HepG2 (cell line): ENCODE data around the gene TDRD1. TPM values are rescaled to one million over a fixed set of nuclear protein-coding genes. Genes with fewer than 3 reads are reported as not detected.

Source experiments
- ATAC-seq: fragments of 200-7000 bp; cut with Tn5 transposase; 3 replicates; pipeline ENCODE4 v1.9.1; 2020; ENCODE audit warnings: mild to moderate bottlenecking, moderate library complexity
- BruUV-seq: library from RNA; stranded (reverse); fragments of 400-500 nt; replicated peaks from 2 replicates; lab custom pipeline; 2021; lab: Mats Ljungman, UMichigan
- CTCF ChIA-PET: fragments of 300-600 bp; formaldehyde crosslinking; extraction: SDS; loops from one replicate; lab custom pipeline; 2021; ENCODE audit warnings: low total read pairs, inconsistent platforms, low intra/inter-chr PET ratio; lab: Yijun Ruan, JAX
- POLR2A ChIA-PET: fragments of 350-600 bp; sonication (Branson Sonifier 250); formaldehyde crosslinking; loops from one replicate; lab custom pipeline; 2020; ENCODE audit warnings: antibody characterized with exemption, inconsistent platforms; lab: Yijun Ruan, JAX
- DNase-seq: peaks from one replicate; pipeline ENCODE4 v3.0.0-alpha.2; 2015; ENCODE audit warnings: low spot score
- FAIRE-seq: peaks from 3 replicates; lab custom pipeline; 2011; peaks lifted over from hg19 to GRCh38; lab: Jason Lieb, UNC
- H2AFZ ChIP-seq: one replicate; pipeline ENCODE4 v1.6.1; 2011; ENCODE audit warnings: low read length, inconsistent platforms
- H3K27ac ChIP-seq: fragments of 300-600 bp; 3 replicates; pipeline ENCODE4 v1.8.0; 2011; ENCODE audit warnings: mixed run types, mild to moderate bottlenecking, mixed read lengths, low read length, inconsistent platforms; ENCODE audit not compliant: insufficient read depth; ENCODE audit errors: extremely low read length
- H3K27me3 ChIP-seq, 2 experiments: fragments of 200-600 bp in 1 of 2; 2 replicates in 1 of 2; 3 replicates in 1 of 2; pipeline versions ENCODE4 v1.6.0 to v1.8.0; 2011; ENCODE audit warnings: low read length in 2 of 2, mild to moderate bottlenecking in 2 of 2, moderate library complexity in 2 of 2, inconsistent platforms in 1 of 2; ENCODE audit not compliant: insufficient read depth in 2 of 2, control insufficient read depth in 1 of 2
- H3K36me3 ChIP-seq, 2 experiments: fragments of 200-600 bp in 1 of 2; replicated peaks in 1 of 2; 2 replicates in 1 of 2; 3 replicates in 1 of 2; pipeline versions ENCODE4 v1.5.1 to v1.8.0; 2011; ENCODE audit warnings: low read length in 2 of 2, inconsistent platforms in 1 of 2; ENCODE audit not compliant: insufficient read depth in 2 of 2, control insufficient read depth in 1 of 2
- H3K4me1 ChIP-seq: 2 replicates; pipeline ENCODE4 v1.5.1; 2012; ENCODE audit warnings: low read length, inconsistent platforms; ENCODE audit not compliant: insufficient read depth
- H3K4me2 ChIP-seq: 2 replicates; pipeline ENCODE4 v1.6.0; 2011; ENCODE audit warnings: low read depth, low read length, inconsistent platforms
- H3K4me3 ChIP-seq, 3 experiments: fragments of 200-600 bp in 1 of 3; sonication (generic), shearing (Covaris generic) in 1 of 3; replicated peaks in 1 of 3; 2 replicates each; pipeline ENCODE4 v1.5.1; 2011 to 2016; ENCODE audit warnings: low read length in 3 of 3, inconsistent platforms in 2 of 3, low read depth in 2 of 3, mild to moderate bottlenecking in 2 of 3, control low read depth in 1 of 3, mixed read lengths in 1 of 3; ENCODE audit not compliant: insufficient read depth in 1 of 3
- H3K79me2 ChIP-seq: one replicate; pipeline ENCODE4 v1.6.1; 2011; ENCODE audit warnings: low read length, inconsistent platforms; ENCODE audit not compliant: insufficient read depth
- H3K9ac ChIP-seq: 2 replicates; pipeline ENCODE4 v1.6.0; 2011; ENCODE audit warnings: mild to moderate bottlenecking, low read depth, low read length, inconsistent platforms; ENCODE audit not compliant: insufficient read depth
- H3K9me3 ChIP-seq: 2 replicates; pipeline ENCODE4 v1.5.1; 2012; ENCODE audit warnings: mild to moderate bottlenecking, low read length
- H4K20me1 ChIP-seq: 2 replicates; pipeline ENCODE4 v1.6.0; 2011; ENCODE audit warnings: inconsistent platforms, mild to moderate bottlenecking, low read length, moderate library complexity; ENCODE audit not compliant: insufficient read depth
- FOSL2 ChIP-seq: sonication (generic); formaldehyde crosslinking; IDR thresholded peaks from 2 replicates; pipeline ENCODE4 v1.4.0; 2020; ENCODE audit warnings: missing genetic modification reagents
- NR2C2 ChIP-seq: sonication (generic); formaldehyde crosslinking; IDR thresholded peaks from 2 replicates; pipeline ENCODE4 v1.4.0; 2020; ENCODE audit warnings: missing genetic modification reagents, mild to moderate bottlenecking, moderate library complexity, borderline replicate concordance
- PAWR ChIP-seq: sonication (generic); formaldehyde crosslinking; IDR thresholded peaks from 2 replicates; pipeline ENCODE4 v1.4.0; 2020; ENCODE audit warnings: missing genetic modification reagents, mild to moderate bottlenecking, borderline replicate concordance
- SP140L ChIP-seq: sonication (generic); formaldehyde crosslinking; IDR thresholded peaks from 2 replicates; pipeline ENCODE4 v1.4.0; 2020; ENCODE audit warnings: missing genetic modification reagents, borderline replicate concordance
- TOE1 ChIP-seq: sonication (generic); formaldehyde crosslinking; IDR thresholded peaks from 2 replicates; pipeline ENCODE4 v1.4.0; 2020; ENCODE audit warnings: mild to moderate bottlenecking, missing genetic modification reagents
- ZNF10 ChIP-seq: sonication (generic); formaldehyde crosslinking; IDR thresholded peaks from 2 replicates; pipeline ENCODE4 v1.4.0; 2020; ENCODE audit warnings: mild to moderate bottlenecking, low read depth, missing genetic modification reagents, borderline replicate concordance
- ZNF550 ChIP-seq: sonication (generic); formaldehyde crosslinking; IDR thresholded peaks from 2 replicates; pipeline ENCODE4 v1.4.0; 2020; ENCODE audit warnings: mild to moderate bottlenecking, missing genetic modification reagents, borderline replicate concordance
- ZNF562 ChIP-seq: sonication (generic); formaldehyde crosslinking; IDR thresholded peaks from 2 replicates; pipeline ENCODE4 v1.8.0; 2022; ENCODE audit warnings: missing genetic modification reagents, borderline replicate concordance
- WGBS: methylation state at CpG from one replicate; pipeline ENCODE4 v1.1.6; 2017; ENCODE audit warnings: low lambda C conversion rate; 5-methylcytosine and 5-hydroxymethylcytosine counted together
- in situ Hi-C: cut with HindIII; loops from 2 replicates; pipeline ENCODE4 v1.10.0; 2017; ENCODE audit warnings: low pct_unique_long_range_greater_than_20kb; ENCODE audit not compliant: extremely low pct_ligation_motif_present
- intact Hi-C: fragments of 100-400 bp; cut with micrococcal nuclease; formaldehyde crosslinking; loops from one replicate; pipeline ENCODE4 v1.10.0; 2022; ENCODE audit not compliant: unreplicated experiment
- polyA plus RNA-seq, 8 experiments: library from polyadenylated mRNA; depleted of rRNA in 3 of 8; stranded (reverse) in 7 of 8; unstranded in 1 of 8; fragments of >200 nt; fragmentation: Illumina TruSeq in 4 of 8; extraction: Trizol in 4 of 8; gene quantifications; 2 replicates each; pipeline versions ENCODE4 v1.2.1 to v1.2.3, GENCODE V29; 2011 to 2016; ENCODE audit warnings: low read depth in 4 of 8, missing spikeins in 1 of 8, mixed read lengths in 1 of 8; ENCODE audit not compliant: insufficient read depth in 1 of 8
- total RNA-seq, 5 experiments: library from RNA; depleted of rRNA; stranded (reverse); fragments of >200 nt; fragmentation: Illumina TruSeq; extraction: Trizol; gene quantifications; 2 replicates each; pipeline ENCODE4 v1.2.3, GENCODE V29; 2016; ENCODE audit warnings: low read depth in 1 of 5

Gene TDRD1
- total and polyA plus RNA-seq, 2 of the 13 experiments (the other 11 are each of a cell fraction or from before 2014, with no cell fraction given): not detected

- ATAC-seq (no peak), DNase-seq (no peak), FAIRE-seq (no peak)
- Histone ChIP-seq H3K36me3 (no peaks in the 10 kb centered on the region), H3K79me2 (no peaks in the 10 kb centered on the region), H3K27me3 (peaks cover 0 to 43% of the 10 kb centered on the region in 2 experiments; a peak in 3 of 5 replicates), H3K4me3 (no peak overlapping the region), H3K9me3 (no peaks in the 10 kb centered on the region), H3K9ac (no peak overlapping the region), H2AFZ (no peak overlapping the region), H3K27ac (no peak overlapping the region), H3K4me2 (no peak overlapping the region), H4K20me1 (no peaks in the 10 kb centered on the region), H3K4me1 (no peaks in the 10 kb centered on the region)
- CTCF ChIA-PET: no interaction called here
- in situ Hi-C loops (no loop called here), intact Hi-C loops (no loop called here)
- no TSS peak for BruUV-seq
- 23% methylated on average over 2 of the region's 2 CpGs for WGBS
- POLR2A ChIA-PET: no interaction called here
- no peak for TF ChIP-seq TOE1 (CRISPR knock-in tag)
- TF ChIP-seq ZNF10 (CRISPR knock-in tag): no peak
- TF ChIP-seq PAWR (CRISPR knock-in tag): no peak
- no peak for TF ChIP-seq FOSL2 (CRISPR knock-in tag)
- no peak for TF ChIP-seq NR2C2
- TF ChIP-seq ZNF562 (CRISPR knock-in tag): no peak
- TF ChIP-seq, all 625 proteins: peak for 0
These were observed 29.2 kb downstream of the TDRD1 start for GRCh38 chr10:114208351-114208750.

DNA sequence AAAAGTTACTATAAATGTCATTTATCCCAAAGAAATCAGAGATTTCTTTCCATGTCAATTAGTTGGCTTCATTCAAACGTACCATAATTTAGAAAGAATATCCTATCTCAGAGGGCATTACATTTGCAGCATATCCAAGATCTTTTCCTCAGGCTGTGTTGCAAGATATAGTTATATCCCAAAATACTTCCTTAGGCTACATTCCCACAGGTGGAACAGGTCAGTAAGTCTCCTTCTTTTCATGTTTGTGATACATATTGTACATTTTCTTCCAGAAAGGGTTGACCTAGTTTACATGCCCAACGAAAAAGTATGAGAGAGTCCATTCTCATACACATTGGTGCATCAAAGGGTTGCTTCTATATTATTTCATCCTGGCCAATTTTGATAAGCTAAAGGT lies 33.0 kb downstream of the TDRD1 start:
- Histone ChIP-seq H3K9ac (no peak overlapping the region), H3K4me2 (no peak overlapping the region), H3K27ac (no peak overlapping the region), H3K4me1 (no peaks in the 10 kb centered on the region), H3K27me3 (peaks cover 0 to 23% of the 10 kb centered on the region in 2 experiments; a peak in 3 of 5 replicates), H2AFZ (no peak overlapping the region), H3K79me2 (no peaks in the 10 kb centered on the region), H3K9me3 (no peaks in the 10 kb centered on the region), H3K36me3 (no peaks in the 10 kb centered on the region), H3K4me3 (no peak overlapping the region), H4K20me1 (no peaks in the 10 kb centered on the region)
- TF ChIP-seq SP140L (CRISPR knock-in tag): no peak
- no peak for TF ChIP-seq ZNF550 (CRISPR knock-in tag)
- intact Hi-C loops: no loop called here
- CTCF ChIA-PET: no interaction called here
- no peak for ATAC-seq
- no peak for FAIRE-seq
- DNase-seq: no peak
- in situ Hi-C loops: no loop called here
- WGBS: 7% methylated on average over 2 of the region's 2 CpGs
- POLR2A ChIA-PET: no interaction called here
- no TSS peak for BruUV-seq
